Gastrocnemius medialis (tissue), 4 donors: ENCODE measurements around the gene ZBTB45. TPM values are rescaled to one million over a fixed set of nuclear protein-coding genes. Genes with fewer than 3 reads are reported as not detected.

Source experiments
- ATAC-seq, 2 donors: fragments of 150-250 bp; one replicate each; pipeline ENCODE4 v1.9.1; 2016
- DNase-seq, 2 donors: peaks; one replicate each; pipeline ENCODE4 v3.0.0-alpha.2; 2019
- H3K27ac ChIP-seq, 4 donors: fragments of 200-600 bp; sonication (generic); 1 replicate in 1 of 4; 2 replicates in 3 of 4; pipeline ENCODE4 v1.5.1; 2016 to 2018; ENCODE audit warnings: mild to moderate bottlenecking in 2 of 4, moderate library complexity in 1 of 4
- H3K27me3 ChIP-seq, 3 donors: fragments of 200-600 bp; sonication (generic) in 2 of 3; 1 replicate in 1 of 3; 2 replicates in 2 of 3; pipeline versions ENCODE4 v1.5.1 to v1.6.0; 2016 to 2019; ENCODE audit warnings: mild to moderate bottlenecking in 1 of 3, moderate library complexity in 1 of 3
- H3K36me3 ChIP-seq, 2 donors: fragments of 200-600 bp; sonication (generic) in 1 of 2; one replicate each; pipeline ENCODE4 v1.5.1; 2017 to 2018
- H3K4me1 ChIP-seq, 2 donors: fragments of 200-600 bp; sonication (generic) in 1 of 2; one replicate each; pipeline ENCODE4 v1.5.1; 2016 to 2017; ENCODE audit warnings: mild to moderate bottlenecking in 2 of 2
- H3K4me3 ChIP-seq, 4 donors: fragments of 200-600 bp; sonication (generic) in 3 of 4; 1 replicate in 1 of 4; 2 replicates in 3 of 4; pipeline ENCODE4 v1.5.1; 2016 to 2019; ENCODE audit warnings: mild to moderate bottlenecking in 2 of 4
- H3K9me3 ChIP-seq, 3 donors: fragments of 200-600 bp; sonication (generic) in 2 of 3; 1 replicate in 1 of 3; 2 replicates in 2 of 3; pipeline ENCODE4 v1.5.1; 2016 to 2019
- CTCF ChIP-seq, 5 experiments: fragments of 450-650 bp in 3 of 5; fragments of 200-600 bp in 2 of 5; sonication (generic) in 2 of 5; IDR thresholded peaks in 4 of 5; conservative IDR thresholded peaks in 1 of 5; 1 replicate in 4 of 5; 2 replicates in 1 of 5; pipeline ENCODE4 v1.5.1; 2016 to 2019; ENCODE audit warnings: antibody characterized with exemption in 5 of 5, mild to moderate bottlenecking in 3 of 5, moderate library complexity in 3 of 5
- POLR2A ChIP-seq, 2 donors: fragments of 450-650 bp; IDR thresholded peaks; one replicate each; pipeline ENCODE4 v1.6.1; 2017; ENCODE audit warnings: antibody characterized with exemption in 2 of 2, mild to moderate bottlenecking in 2 of 2, moderate library complexity in 2 of 2
- in situ Hi-C, 4 donors: fragments of 200-750 bp; cut with MboI; loops; one replicate each; pipeline versions ENCODE4 v1.15.0 to v1.8.0; 2017; ENCODE audit warnings: low sequenced_read_pairs in 4 of 4
- intact Hi-C: fragments of 100-400 bp; cut with DNase I; formaldehyde crosslinking; loops from one replicate; pipeline ENCODE4 v1.15.1; 2023; ENCODE audit warnings: low total_unique reads
- total RNA-seq, 4 donors: library from RNA; depleted of rRNA; stranded (reverse); fragments of >200 nt; gene quantifications; one replicate each; pipeline versions ENCODE4 v1.1.0 to v1.2.3, GENCODE V29; 2016

ZBTB45 gene
- total RNA-seq, 4 donors from 2014 or later, result 5.9 to 12.2 (median 9.6) TPM

GRCh38 chr19:58518256-58519086 is 1.1 kb downstream of the ZBTB45 start:
- Histone ChIP-seq H3K27ac (peak overlapping the region; percentile 84 to 96 (median 94)), H3K4me3 (peak overlapping the region; percentile 69 to 88 (median 80)), H3K4me1 (peaks cover 34 to 40% of the 10 kb centered on the region in 2 donors), H3K9me3 (no peaks in the 10 kb centered on the region), H3K36me3 (peaks cover 0 to 15% of the 10 kb centered on the region in 2 donors), H3K27me3 (no peaks in the 10 kb centered on the region)
- DNase-seq (no peak), ATAC-seq (no peak)
- intact Hi-C loops, result loop anchor here (1.0 kb wide), 4 partner anchors 19 to 213 kb away; partner anchors contain the start of genes ERVK3-1 and TRIM28
- in situ Hi-C loops, result no loop called here
- TF ChIP-seq POLR2A (IDR thresholded peaks at IDR 0.05), result no peak
- TF ChIP-seq CTCF (IDR thresholded peaks at IDR 0.05 in 4 of 5, conservative IDR thresholded peaks at IDR 0.05 in 1 of 5), result peak in 3 of 5 experiments; percentile 39 to 46 (median 42)

- H3K36me3 ChIP-seq, result peaks cover 0 to 15% of the 10 kb centered on the region in 2 donors
- H3K27ac ChIP-seq, result no peak overlapping the region
- H3K4me3 ChIP-seq, result no peak overlapping the region
- peaks cover 34 to 40% of the 10 kb centered on the region in 2 donors for H3K4me1 ChIP-seq
- H3K9me3 ChIP-seq, result no peaks in the 10 kb centered on the region
- no peak for TF ChIP-seq CTCF (IDR thresholded peaks at IDR 0.05 in 4 of 5, conservative IDR thresholded peaks at IDR 0.05 in 1 of 5)
- no peak for TF ChIP-seq POLR2A (IDR thresholded peaks at IDR 0.05)
- no peaks in the 10 kb centered on the region for H3K27me3 ChIP-seq
- in situ Hi-C loops, result no loop called here
- intact Hi-C loops, result no loop called here
- ATAC-seq, result no peak
- DNase-seq, result no peak
Measured at GRCh38 chr19:58516964-58517833, 2.4 kb downstream of the ZBTB45 start.

GRCh38 chr19:58516246-58516836 is 3.3 kb downstream of the ZBTB45 start:
- peaks cover 0 to 15% of the 10 kb centered on the region in 2 donors for H3K36me3 ChIP-seq
- intact Hi-C loops (no loop called here), in situ Hi-C loops (no loop called here)
- DNase-seq (no peak), ATAC-seq (no peak)
- peaks cover 34 to 40% of the 10 kb centered on the region in 2 donors for H3K4me1 ChIP-seq
- H3K4me3 ChIP-seq, result no peak overlapping the region
- peak overlapping the region in 2 of 4 donors; percentile 33 to 36 for H3K27ac ChIP-seq
- TF ChIP-seq POLR2A (IDR thresholded peaks at IDR 0.05), result no peak
- no peak for TF ChIP-seq CTCF (IDR thresholded peaks at IDR 0.05 in 4 of 5, conservative IDR thresholded peaks at IDR 0.05 in 1 of 5)
- H3K27me3 ChIP-seq, result no peaks in the 10 kb centered on the region
- no peaks in the 10 kb centered on the region for H3K9me3 ChIP-seq

- no peak for DNase-seq
- Histone ChIP-seq H3K36me3 (peaks cover 0 to 15% of the 10 kb centered on the region in 2 donors), H3K4me1 (peaks cover 30 to 35% of the 10 kb centered on the region in 2 donors), H3K9me3 (no peaks in the 10 kb centered on the region), H3K4me3 (no peak overlapping the region), H3K27me3 (no peaks in the 10 kb centered on the region), H3K27ac (peak overlapping the region in 2 of 4 donors; percentile 16 to 69)
- intact Hi-C loops (no loop called here), in situ Hi-C loops (no loop called here)
- TF ChIP-seq CTCF (IDR thresholded peaks at IDR 0.05 in 4 of 5, conservative IDR thresholded peaks at IDR 0.05 in 1 of 5), result no peak
- TF ChIP-seq POLR2A (IDR thresholded peaks at IDR 0.05), result no peak
- no peak for ATAC-seq
Measured at GRCh38 chr19:58515259-58515658, 4.4 kb downstream of the ZBTB45 start.
